AG10803 (cell line): ENCODE data around the gene GP1BB.

ENCODE experiments used
- DNase-seq: peaks from one replicate; pipeline ENCODE4 v3.0.0; 2010; ENCODE audit warnings: low read depth
- H3K4me3 ChIP-seq: 2 replicates; pipeline ENCODE4 v1.5.1; 2011; ENCODE audit warnings: mild to moderate bottlenecking, low read length, control low read depth
- TF ChIP-seq, protein P1 (sequence below): conservative IDR thresholded peaks from 2 replicates; pipeline ENCODE4 v1.5.1; 2011; ENCODE audit warnings: mild to moderate bottlenecking, low read length, control low read depth, inconsistent platforms

The GP1BB gene

DNA sequence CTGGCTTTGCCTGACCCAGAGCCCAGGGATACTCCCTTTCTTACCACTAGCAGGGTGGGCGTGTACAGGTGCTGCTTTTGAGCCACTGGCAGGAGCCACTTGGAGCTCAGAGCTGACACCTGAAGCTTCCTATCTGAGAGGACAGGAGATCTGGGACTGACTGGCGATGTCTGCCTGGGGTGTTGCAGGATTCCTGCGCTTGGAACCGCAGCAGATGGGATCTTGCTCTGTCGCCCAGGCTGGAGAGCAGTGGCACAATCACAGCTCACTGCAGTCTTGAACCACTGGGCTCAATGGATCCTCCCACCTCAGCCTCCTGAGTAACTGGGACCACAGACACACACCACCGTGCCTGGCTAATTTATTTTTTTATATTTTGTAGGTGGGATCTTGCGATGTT lies 17.7 kb downstream of the GP1BB start:
- TF ChIP-seq, protein P1, sequence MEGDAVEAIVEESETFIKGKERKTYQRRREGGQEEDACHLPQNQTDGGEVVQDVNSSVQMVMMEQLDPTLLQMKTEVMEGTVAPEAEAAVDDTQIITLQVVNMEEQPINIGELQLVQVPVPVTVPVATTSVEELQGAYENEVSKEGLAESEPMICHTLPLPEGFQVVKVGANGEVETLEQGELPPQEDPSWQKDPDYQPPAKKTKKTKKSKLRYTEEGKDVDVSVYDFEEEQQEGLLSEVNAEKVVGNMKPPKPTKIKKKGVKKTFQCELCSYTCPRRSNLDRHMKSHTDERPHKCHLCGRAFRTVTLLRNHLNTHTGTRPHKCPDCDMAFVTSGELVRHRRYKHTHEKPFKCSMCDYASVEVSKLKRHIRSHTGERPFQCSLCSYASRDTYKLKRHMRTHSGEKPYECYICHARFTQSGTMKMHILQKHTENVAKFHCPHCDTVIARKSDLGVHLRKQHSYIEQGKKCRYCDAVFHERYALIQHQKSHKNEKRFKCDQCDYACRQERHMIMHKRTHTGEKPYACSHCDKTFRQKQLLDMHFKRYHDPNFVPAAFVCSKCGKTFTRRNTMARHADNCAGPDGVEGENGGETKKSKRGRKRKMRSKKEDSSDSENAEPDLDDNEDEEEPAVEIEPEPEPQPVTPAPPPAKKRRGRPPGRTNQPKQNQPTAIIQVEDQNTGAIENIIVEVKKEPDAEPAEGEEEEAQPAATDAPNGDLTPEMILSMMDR = no peak
- DNase-seq = no peak
- H3K4me3 ChIP-seq = no peak overlapping the region

DNA sequence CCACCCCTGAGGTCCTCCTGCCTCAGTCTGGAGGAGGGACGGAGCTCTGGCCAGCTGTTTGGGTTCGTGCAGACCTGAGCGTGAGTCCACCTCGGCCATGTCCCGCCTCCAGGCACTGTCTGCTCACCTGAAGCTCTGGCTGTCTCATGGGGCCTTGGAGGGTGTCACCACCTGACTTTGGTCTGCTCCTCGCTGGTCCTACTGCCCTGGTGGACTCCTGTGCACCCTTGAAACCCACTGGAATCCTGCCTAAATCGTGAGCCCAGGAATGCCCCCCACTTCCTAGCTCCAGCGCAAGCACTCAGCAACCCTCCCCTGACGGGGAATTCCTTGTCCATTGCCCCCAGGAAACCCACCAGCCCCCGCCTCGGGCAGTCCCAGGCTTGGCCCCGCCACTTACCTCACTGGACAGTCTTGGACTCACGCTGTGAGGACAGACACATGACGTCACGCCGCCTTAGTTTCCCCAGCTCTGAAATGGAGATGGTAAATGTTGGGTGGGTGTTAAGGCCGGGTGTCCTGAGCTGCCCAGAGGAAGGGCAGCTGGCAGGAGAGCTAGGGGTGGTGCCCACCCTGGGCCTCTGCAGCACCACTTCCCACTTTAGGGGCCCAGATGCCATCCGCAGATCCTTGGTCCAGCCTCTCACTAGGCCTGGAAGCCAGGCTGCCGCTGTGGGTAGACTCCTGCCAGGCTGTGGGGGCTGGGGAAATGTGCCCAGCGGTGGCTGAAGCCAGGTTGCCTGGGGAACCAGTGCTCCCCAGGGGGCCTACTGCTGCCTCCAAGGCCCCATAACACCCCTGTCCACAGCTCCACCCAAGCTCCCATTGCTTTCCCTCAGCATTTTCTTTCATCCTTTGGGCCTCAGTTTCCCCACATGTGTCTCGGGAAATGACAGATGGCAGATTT lies 19.1 kb downstream of the GP1BB start:
- TF ChIP-seq, protein P1 = no peak
- DNase-seq = no peak

DNA sequence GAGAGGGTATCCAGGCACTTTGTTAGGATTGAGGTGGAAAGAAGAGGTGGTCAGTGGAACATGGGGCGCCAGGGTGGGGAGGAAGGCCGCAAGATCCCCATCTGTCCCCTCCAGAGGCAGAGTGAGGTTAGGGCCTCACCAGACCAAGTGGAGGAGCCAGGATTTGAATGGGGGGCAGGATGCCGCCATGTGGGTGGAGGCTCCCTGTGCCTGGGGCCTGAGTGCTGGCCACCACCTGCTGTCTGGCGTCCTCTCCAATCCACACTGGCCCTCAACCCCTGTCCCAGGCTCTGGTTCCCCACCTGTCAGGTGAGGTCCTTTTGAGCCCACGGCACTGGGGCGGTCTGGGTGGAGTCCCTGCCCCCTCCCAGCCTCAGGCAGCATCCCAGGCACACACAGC lies 19.7 kb downstream of the GP1BB start:
- TF ChIP-seq, protein P1 = no peak
- no peak overlapping the region for H3K4me3 ChIP-seq
- no peak for DNase-seq

More for the DNA sequence above, 19.1 kb downstream of the GP1BB start:
- H3K4me3 ChIP-seq = no peak overlapping the region

DNA sequence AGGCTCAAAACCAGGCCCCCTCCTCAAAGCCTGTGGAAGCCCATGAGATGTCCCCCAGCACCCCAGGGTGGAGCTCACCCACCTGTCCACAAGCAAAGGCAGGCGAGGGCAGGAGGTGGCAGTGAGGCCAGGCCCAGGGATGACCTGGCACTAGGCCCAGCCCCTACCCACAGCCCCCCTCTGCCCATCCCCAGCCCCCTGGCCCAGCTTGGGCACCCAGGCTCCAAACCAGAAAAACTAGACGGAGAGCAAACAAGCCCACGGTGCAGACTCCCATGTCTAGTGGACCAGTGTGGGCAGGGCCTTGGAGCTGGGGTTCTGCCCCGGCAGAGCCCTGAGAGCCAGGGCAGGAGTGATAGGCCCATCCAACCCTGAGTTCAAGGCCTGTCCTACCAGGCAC lies 20.3 kb downstream of the GP1BB start:
- DNase-seq = no peak
- TF ChIP-seq, protein P1 = no peak

DNA sequence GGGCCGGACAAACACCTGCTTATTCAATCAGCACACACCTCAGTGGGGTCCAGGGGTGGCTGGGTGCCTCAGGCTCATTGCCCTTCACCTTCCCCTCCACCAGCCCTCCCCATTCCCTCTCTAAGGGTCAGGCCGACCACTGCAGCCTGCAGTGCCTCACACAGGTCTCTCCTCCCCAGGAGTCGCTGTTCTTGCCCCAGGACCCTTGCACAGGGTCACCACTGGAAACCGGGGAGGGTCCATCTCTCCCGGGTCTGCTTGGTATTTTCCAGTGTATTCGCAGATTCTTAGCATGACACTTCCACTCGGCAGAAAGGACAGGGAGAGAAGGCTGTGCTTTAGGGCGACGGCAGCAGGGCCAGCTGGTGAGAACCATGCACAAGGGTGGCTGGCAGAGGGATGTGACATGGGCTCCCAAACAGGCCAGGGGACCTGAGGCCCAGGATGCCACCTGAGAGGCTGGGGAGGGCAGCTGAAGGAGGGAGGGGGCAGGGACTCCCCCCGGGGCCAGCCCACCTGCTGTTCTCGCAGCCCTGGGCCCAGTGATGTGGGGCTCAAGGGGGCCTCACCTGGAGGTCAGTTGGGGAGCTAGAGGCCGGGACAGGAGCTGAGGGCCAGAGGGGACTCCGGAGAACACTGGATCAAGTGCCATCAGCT lies 21.1 kb downstream of the GP1BB start:
- H3K4me3 ChIP-seq = no peak overlapping the region
- TF ChIP-seq, protein P1 = no peak
- DNase-seq = no peak

More for the DNA sequence above, 20.3 kb downstream of the GP1BB start:
- no peak overlapping the region for H3K4me3 ChIP-seq

DNA sequence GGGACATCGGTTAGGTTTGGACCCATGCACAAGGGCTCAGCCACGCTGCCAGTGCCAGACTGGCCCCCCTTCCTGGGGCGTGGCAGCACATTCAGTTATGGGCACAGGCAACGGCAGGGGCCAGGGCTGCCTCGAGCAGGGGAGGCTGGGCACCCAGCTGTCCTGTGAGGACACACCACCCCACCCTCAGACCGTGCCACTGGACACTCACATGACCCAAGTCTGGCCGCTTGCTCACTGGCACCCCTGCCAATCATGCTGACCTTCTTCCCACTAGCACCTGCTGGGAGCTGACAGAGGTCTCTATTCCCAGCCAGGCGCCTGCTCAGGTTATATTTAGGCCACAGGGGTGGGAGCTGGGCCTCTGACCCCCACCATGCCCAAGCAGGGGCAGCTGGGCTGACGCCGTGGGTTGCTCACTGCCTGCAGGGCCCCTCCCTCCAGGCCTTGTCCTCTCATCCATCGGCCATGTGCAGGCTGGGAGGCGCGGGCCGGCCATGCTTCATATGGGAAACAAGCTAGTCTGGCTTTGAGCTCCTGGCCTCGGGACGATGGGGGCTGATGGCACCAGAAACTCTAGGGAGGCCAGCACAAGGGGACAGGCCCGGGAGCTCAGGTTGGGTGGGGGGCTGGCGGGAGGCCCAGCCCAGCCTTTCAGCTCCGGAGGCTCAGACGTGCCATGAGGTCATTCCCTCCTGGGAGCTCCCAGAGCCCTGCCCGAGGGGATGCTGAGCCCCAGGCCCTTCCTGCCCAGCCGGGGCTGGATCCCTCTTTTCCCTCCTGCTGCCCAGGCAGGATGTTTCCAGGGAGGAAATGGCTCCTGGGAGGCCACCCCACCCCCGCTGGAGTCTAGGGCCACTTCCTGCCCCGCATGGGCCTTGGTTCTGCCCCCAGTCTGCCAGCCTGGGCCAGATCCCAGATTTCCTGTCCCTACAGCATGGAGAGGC lies 22.1 kb downstream of the GP1BB start:
- TF ChIP-seq, protein P1 = no peak
- H3K4me3 ChIP-seq = no peak overlapping the region

More for the DNA sequence above, 22.1 kb downstream of the GP1BB start:
- no peak for DNase-seq
